B cell (primary cell): ENCODE data around the gene POLH. TPM values are rescaled to one million over a fixed set of nuclear protein-coding genes. Genes with fewer than 3 reads are reported as not detected.

Experiments used
- ATAC-seq: fragments of 200-7000 bp; cut with Tn5 transposase; one replicate; pipeline ENCODE4 v1.10.0; 2021; ENCODE audit warnings: low read depth, mild to moderate bottlenecking, moderate number of reproducible peaks, moderate library complexity
- CTCF ChIA-PET: fragments of 350-600 bp; sonication (Branson Sonifier 250); formaldehyde crosslinking; loops from one replicate; lab custom pipeline; 2021; ENCODE audit warnings: antibody characterized with exemption, inconsistent platforms; lab: Charles Lee
- POLR2A ChIA-PET: fragments of 350-600 bp; sonication (Branson Sonifier 250); formaldehyde crosslinking; loops from one replicate; lab custom pipeline; 2021; ENCODE audit warnings: antibody characterized with exemption; lab: Charles Lee
- DNase-seq: peaks from one replicate; pipeline ENCODE4 v3.0.0; 2013
- H2AFZ ChIP-seq: 2 replicates; pipeline ENCODE4 v1.6.1; 2012; ENCODE audit warnings: mild to moderate bottlenecking, low read depth, low read length; ENCODE audit not compliant: insufficient read depth, poor library complexity, severe bottlenecking
- H3K27ac ChIP-seq, 2 donors: 1 replicate in 1 of 2; 2 replicates in 1 of 2; pipeline ENCODE4 v1.5.1; 2012 to 2013; ENCODE audit warnings: low read length in 2 of 2, mild to moderate bottlenecking in 2 of 2, moderate library complexity in 1 of 2
- H3K27me3 ChIP-seq, 4 experiments: fragments of 200-600 bp in 1 of 4; sonication (generic) in 1 of 4; replicated peaks in 1 of 4; 1 replicate in 2 of 4; 2 replicates in 2 of 4; pipeline versions ENCODE4 v1.6.1 to v1.7.0; 2013 to 2016; ENCODE audit warnings: low read length in 3 of 4, mild to moderate bottlenecking in 2 of 4, mixed read lengths in 1 of 4, moderate library complexity in 1 of 4; ENCODE audit not compliant: insufficient read depth in 4 of 4, control insufficient read depth in 3 of 4; ENCODE audit errors: control extremely low read depth in 1 of 4
- H3K36me3 ChIP-seq, 2 experiments: replicated peaks in 1 of 2; 1 replicate in 1 of 2; 2 replicates in 1 of 2; pipeline versions ENCODE4 v1.6.1 to v1.7.1; 2013; ENCODE audit warnings: low read length in 1 of 2; ENCODE audit not compliant: insufficient read depth in 2 of 2, control insufficient read depth in 1 of 2; ENCODE audit errors: control extremely low read depth in 1 of 2, extremely low read depth in 1 of 2
- H3K4me1 ChIP-seq, 2 donors: fragments of 200-600 bp in 1 of 2; sonication (generic) in 1 of 2; 1 replicate in 1 of 2; 2 replicates in 1 of 2; pipeline versions ENCODE4 v1.5.1 to v1.6.1; 2013 to 2017; ENCODE audit warnings: low read length in 2 of 2; ENCODE audit not compliant: control insufficient read depth in 2 of 2, insufficient read depth in 2 of 2
- H3K4me2 ChIP-seq: replicated peaks from 2 replicates; pipeline ENCODE3; 2012; ENCODE audit warnings: mild to moderate bottlenecking, low read depth, low read length; ENCODE audit not compliant: poor library complexity, severe bottlenecking
- H3K4me3 ChIP-seq, 5 experiments: fragments of 200-600 bp in 1 of 5; sonication (generic) in 1 of 5; 1 replicate in 3 of 5; 2 replicates in 2 of 5; pipeline versions ENCODE4 v1.5.1 to v1.7.0; 2011 to 2016; ENCODE audit warnings: low read length in 4 of 5, mild to moderate bottlenecking in 4 of 5, low read depth in 2 of 5, control low read depth in 1 of 5, moderate library complexity in 1 of 5; ENCODE audit not compliant: insufficient read depth in 1 of 5; ENCODE audit errors: control extremely low read depth in 1 of 5, extremely low read depth in 1 of 5
- H3K79me2 ChIP-seq: fragments of 200-600 bp; sonication (generic); one replicate; pipeline ENCODE4 v1.6.0; 2016; ENCODE audit warnings: low read length; ENCODE audit not compliant: control insufficient read depth, insufficient read depth
- H3K9ac ChIP-seq: fragments of 200-600 bp; sonication (generic); 2 replicates; pipeline ENCODE4 v1.6.1; 2017; ENCODE audit warnings: mild to moderate bottlenecking, low read length, moderate library complexity
- H3K9me3 ChIP-seq, 3 donors: one replicate each; pipeline versions ENCODE4 v1.6.1 to v1.7.1; 2013; ENCODE audit warnings: low read length in 2 of 3; ENCODE audit not compliant: control insufficient read depth in 2 of 3, insufficient read depth in 1 of 3; ENCODE audit errors: control extremely low read depth in 1 of 3
- H4K20me1 ChIP-seq: 2 replicates; pipeline ENCODE4 v1.6.0; 2012; ENCODE audit warnings: mild to moderate bottlenecking, low read length; ENCODE audit not compliant: insufficient read depth, control insufficient read depth, poor library complexity, severe bottlenecking
- H3K27ac Mint-ChIP-seq: one replicate; pipeline ENCODE4 v1.8.0; 2021; ENCODE audit warnings: mixed read lengths
- H3K27me3 Mint-ChIP-seq: one replicate; pipeline ENCODE4 v1.8.0; 2021; ENCODE audit warnings: mixed read lengths
- H3K4me1 Mint-ChIP-seq: one replicate; pipeline ENCODE4 v1.8.0; 2021; ENCODE audit warnings: mixed read lengths
- H3K4me3 Mint-ChIP-seq: one replicate; pipeline ENCODE4 v1.8.0; 2021; ENCODE audit warnings: mixed read lengths
- H3K9me3 Mint-ChIP-seq: one replicate; pipeline ENCODE4 v1.8.0; 2022; ENCODE audit warnings: mixed read lengths; ENCODE audit not compliant: insufficient read depth
- CTCF ChIP-seq: fragments of 200-600 bp; IDR thresholded peaks from one replicate; pipeline ENCODE4 v1.8.0; 2022; ENCODE audit warnings: antibody characterized with exemption, mild to moderate bottlenecking
- EZH2 ChIP-seq: IDR thresholded peaks from 2 replicates; pipeline ENCODE4 v1.6.1; 2012; ENCODE audit warnings: borderline replicate concordance, low read depth, mild to moderate bottlenecking, moderate library complexity, low read length; ENCODE audit not compliant: insufficient read depth, poor library complexity, severe bottlenecking
- WGBS: methylation state at CpG from one replicate; pipeline ENCODE4 v1.1.5; 2013; ENCODE audit warnings: missing lambda C conversion rate; ENCODE audit not compliant: insufficient coverage; 5-methylcytosine and 5-hydroxymethylcytosine counted together
- intact Hi-C: fragments of 100-400 bp; cut with micrococcal nuclease; formaldehyde crosslinking; loops from one replicate; pipeline ENCODE4 v1.10.0; 2022
- polyA plus RNA-seq: library from polyadenylated mRNA; depleted of rRNA; stranded (reverse); fragments of >200 nt; gene quantifications from 2 replicates; pipeline ENCODE4 v1.2.3, GENCODE V29; 2012
- total RNA-seq, 2 donors: library from RNA; stranded (reverse); fragments of 120-200 nt in 1 of 2; gene quantifications; 1 replicate in 1 of 2; 2 replicates in 1 of 2; pipeline versions ENCODE4 v1.2.3 to v1.2.4, GENCODE V29; 2013 to 2022

POLH gene
- total and polyA plus RNA-seq, 2 donors (not counting 1 experiment from before 2014, with no cell fraction given), result 14.7 to 24.8 TPM

DNA sequence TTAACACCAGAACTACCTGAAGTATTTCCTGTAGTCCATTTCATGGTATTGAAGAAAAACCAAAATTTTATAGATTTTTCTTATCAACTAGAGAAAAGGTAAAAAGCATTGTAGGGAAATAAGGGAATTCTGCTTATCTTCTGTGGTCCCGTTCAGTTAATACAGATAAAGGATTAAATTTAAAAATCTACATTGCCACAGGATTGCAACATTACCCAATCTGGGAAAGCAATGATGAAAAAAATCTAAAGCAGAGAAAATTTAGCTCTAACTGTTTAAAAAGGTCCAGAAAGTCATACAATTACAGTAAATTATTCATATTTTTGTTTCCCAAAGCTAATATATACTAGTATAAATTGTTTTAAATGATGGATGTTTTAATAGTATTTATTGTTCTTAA is 18.0 kb downstream of the POLH start:
- no CpG with 5 or more reads among the region's 1 CpG for WGBS
- POLR2A ChIA-PET, result interaction anchor here (0.6 kb wide), 1 partner anchor 11 kb away, joined by 8 read pairs; no protein-coding TSS in a partner anchor
- CTCF ChIA-PET, result interaction anchor here (1.5 kb wide), 1 partner anchor 14 kb away, joined by 3 read pairs; no protein-coding TSS in a partner anchor

DNA sequence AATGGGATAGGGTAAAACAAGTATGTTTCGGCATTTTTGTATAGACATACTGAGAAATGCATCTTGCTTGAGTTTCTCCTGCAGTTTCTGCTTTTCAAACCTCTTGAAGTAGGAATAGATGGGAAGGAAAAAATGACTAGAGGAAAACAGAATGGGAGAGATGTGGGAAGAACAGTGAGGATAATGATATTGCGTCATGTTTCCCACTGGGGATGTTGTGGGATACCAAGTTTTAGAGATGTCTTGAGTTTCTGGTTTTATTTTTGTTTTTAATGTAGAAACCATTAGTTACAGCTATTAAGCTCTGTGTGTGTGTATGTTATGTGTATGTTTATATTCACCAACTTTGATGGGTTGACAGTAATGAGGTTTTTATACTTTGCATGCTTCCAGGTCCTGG is 24.6 kb downstream of the POLH start:
- H3K9ac ChIP-seq, result no peak overlapping the region
- WGBS, result 100% methylated on average over 1 of the region's 2 CpGs
- ATAC-seq, result no peak
- no peak overlapping the region for H3K4me2 ChIP-seq
- TF ChIP-seq EZH2, result no peak
- TF ChIP-seq CTCF, result no peak
- H4K20me1 ChIP-seq, result no peaks in the 10 kb centered on the region
- H2AFZ ChIP-seq, result no peak overlapping the region
- ChIA-PET POLR2A (no interaction called here), CTCF (no interaction called here)
- H3K27ac ChIP-seq, result no peak overlapping the region
- H3K9me3 ChIP-seq, result no peaks in the 10 kb centered on the region
- intact Hi-C loops, result no loop called here
- H3K4me3 ChIP-seq, result no peak overlapping the region
- Mint-ChIP-seq H3K4me1 (no peaks in the 10 kb centered on the region), H3K4me3 (no peak overlapping the region), H3K27me3 (no peaks in the 10 kb centered on the region), H3K27ac (no peak overlapping the region), H3K9me3 (no peaks in the 10 kb centered on the region)
- peaks cover 13% of the 10 kb centered on the region for H3K79me2 ChIP-seq
- no peaks in the 10 kb centered on the region for H3K4me1 ChIP-seq
- H3K27me3 ChIP-seq, result no peaks in the 10 kb centered on the region
- H3K36me3 ChIP-seq, result peaks cover 21 to 60% of the 10 kb centered on the region in 2 experiments
- no peak for DNase-seq

More for the DNA sequence above, 18.0 kb downstream of the POLH start:
- no peaks in the 10 kb centered on the region for H3K27me3 Mint-ChIP-seq
- DNase-seq, result no peak
- H3K27ac Mint-ChIP-seq, result no peak overlapping the region
- Histone ChIP-seq H3K27ac (no peak overlapping the region), H3K4me2 (no peak overlapping the region), H3K27me3 (no peaks in the 10 kb centered on the region), H3K9ac (no peak overlapping the region), H3K4me3 (no peak overlapping the region), H3K4me1 (no peaks in the 10 kb centered on the region), H3K9me3 (no peaks in the 10 kb centered on the region), H2AFZ (no peak overlapping the region), H4K20me1 (peaks cover 4% of the 10 kb centered on the region), H3K79me2 (peaks cover 54% of the 10 kb centered on the region), H3K36me3 (peaks cover 7 to 44% of the 10 kb centered on the region in 2 experiments)
- TF ChIP-seq EZH2 (no peak), CTCF (no peak)
- intact Hi-C loops, result no loop called here
- no peak for ATAC-seq
- no peak overlapping the region for H3K4me3 Mint-ChIP-seq
- no peaks in the 10 kb centered on the region for H3K4me1 Mint-ChIP-seq
- H3K9me3 Mint-ChIP-seq, result no peaks in the 10 kb centered on the region
